ENCODE data around the gene LAMB2. TPM values are rescaled to one million over a fixed set of nuclear protein-coding genes. Genes with fewer than 3 reads are reported as not detected.
A peak's percentile ranks its signal among the peaks of the same experiment; 100 is the strongest.

LAMB2 gene
- total and polyA plus RNA-seq, 2 experiments from 2014 or later: 615 to 1,233 TPM

DNA sequence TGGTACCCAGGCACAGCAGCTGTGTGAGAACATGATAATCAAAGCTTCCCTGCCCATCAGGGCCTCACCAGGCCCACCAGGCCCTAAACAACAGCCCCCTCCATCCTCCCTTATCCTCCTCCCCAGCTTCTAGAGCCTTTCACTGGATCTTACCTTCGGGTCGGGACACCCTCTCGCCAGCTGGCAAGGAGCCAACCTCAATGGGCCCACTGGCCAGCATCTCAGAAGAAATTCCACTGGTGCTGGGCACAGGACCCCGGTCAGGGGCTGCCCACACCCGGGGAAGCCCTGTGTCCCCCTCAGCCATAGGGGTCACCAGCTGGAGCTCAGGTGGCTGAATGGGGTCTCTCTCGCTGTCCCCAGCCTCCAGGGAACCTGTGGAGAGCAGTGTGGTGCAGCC is 21.5 kb downstream of the LAMB2 start:
- H3K4me1 ChIP-seq (ENCODE audit: low read depth): no peaks in the 10 kb centered on the region
- H3K9me3 ChIP-seq (ENCODE audit: low read depth): no peaks in the 10 kb centered on the region
- H3K27me3 ChIP-seq: no peaks in the 10 kb centered on the region
- no peak overlapping the region for H3K27ac ChIP-seq
- TF ChIP-seq CTCF (IDR thresholded peaks at IDR 0.05; ENCODE audit: low read depth, low read length): no peak
- H3K36me3 ChIP-seq: peaks cover 77% of the 10 kb centered on the region
- no peak for DNase-seq (ENCODE audit: low read depth in 1 of 2, low spot score in 1 of 2)
- H3K4me3 ChIP-seq: no peak overlapping the region

GRCh38 chr3:49110780-49111179 is 22.1 kb downstream of the LAMB2 start:
- no peak for DNase-seq (ENCODE audit: low read depth in 1 of 2, low spot score in 1 of 2)
- no peaks in the 10 kb centered on the region for H3K4me1 ChIP-seq (ENCODE audit: low read depth)
- no peaks in the 10 kb centered on the region for H3K27me3 ChIP-seq
- TF ChIP-seq CTCF (IDR thresholded peaks at IDR 0.05; ENCODE audit: low read depth, low read length): no peak
- no peak overlapping the region for H3K27ac ChIP-seq
- no peak overlapping the region for H3K4me3 ChIP-seq
- peaks cover 71% of the 10 kb centered on the region for H3K36me3 ChIP-seq
- H3K9me3 ChIP-seq (ENCODE audit: low read depth): no peaks in the 10 kb centered on the region

GRCh38 chr3:49108346-49108745 is 24.5 kb downstream of the LAMB2 start:
- no peaks in the 10 kb centered on the region for H3K27me3 ChIP-seq
- TF ChIP-seq CTCF (IDR thresholded peaks at IDR 0.05; ENCODE audit: low read depth, low read length): no peak
- peaks cover 47% of the 10 kb centered on the region for H3K36me3 ChIP-seq

DNA sequence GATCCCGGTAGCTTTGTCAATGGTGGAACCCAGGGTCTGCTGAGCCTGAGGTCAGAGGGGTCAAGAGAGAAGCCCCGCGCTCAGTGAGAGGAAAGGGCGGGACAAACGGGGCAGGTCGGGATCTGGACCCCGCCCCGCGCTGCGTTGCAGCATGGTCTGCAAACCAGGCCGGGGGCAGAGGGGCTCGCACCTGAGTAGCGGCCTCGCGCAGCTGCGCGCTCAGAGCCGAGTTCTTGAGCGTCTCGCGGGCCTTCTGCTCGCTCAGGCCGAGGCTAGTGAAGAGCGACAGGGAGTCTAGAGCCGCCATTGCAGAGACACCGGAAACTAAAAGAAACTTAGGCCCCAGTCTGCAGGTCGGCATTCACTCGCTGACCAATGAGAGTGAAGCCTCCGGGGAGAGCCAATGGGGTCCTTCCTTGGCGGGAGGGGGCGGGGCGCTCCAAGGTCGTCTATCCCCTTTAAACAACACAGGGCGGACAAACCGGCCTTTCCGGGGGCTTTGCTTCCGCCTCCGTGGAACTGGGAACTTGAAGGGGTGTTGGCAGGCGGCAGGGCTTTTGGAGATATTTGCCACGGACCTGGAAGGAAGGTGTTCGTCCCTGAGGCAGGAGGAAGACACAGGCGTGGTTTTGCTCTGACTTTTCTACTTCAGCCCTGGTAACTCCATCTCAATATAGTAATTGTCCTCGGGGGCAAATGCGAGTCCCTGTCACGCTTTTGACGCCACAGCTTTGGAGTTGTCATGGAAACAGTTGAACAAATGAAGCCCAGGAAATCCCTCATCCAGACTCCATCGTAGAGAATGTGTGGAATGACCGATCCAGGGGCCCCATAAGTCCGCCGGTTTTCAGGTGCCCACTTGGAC is 28.2 kb downstream of the LAMB2 start, which contains the start of gene QARS1:
Gene QARS1 (minus strand): TSS at position 331 of the 865 bp plus-strand sequence. CDS start 24 bp downstream, at position 307.
- Histone ChIP-seq H3K27me3 (no peaks in the 10 kb centered on the region), H3K9me3 (ENCODE audit: low read depth) (no peaks in the 10 kb centered on the region), H3K4me3 (peak within 1 kb of the TSS; percentile 70), H3K27ac (peak within 1 kb of the TSS; percentile 87), H3K36me3 (peaks cover 43% of the 10 kb centered on the region), H3K4me1 (ENCODE audit: low read depth) (peaks cover 4% of the 10 kb centered on the region)
- no peak for TF ChIP-seq CTCF (IDR thresholded peaks at IDR 0.05; ENCODE audit: low read depth, low read length)
- DNase-seq (ENCODE audit: low read depth in 1 of 2, low spot score in 1 of 2): peak; percentile 94 to 95

More at GRCh38 chr3:49108346-49108745, 24.5 kb downstream of the LAMB2 start:
- no peak overlapping the region for H3K4me3 ChIP-seq
- H3K4me1 ChIP-seq (ENCODE audit: low read depth): peaks cover 4% of the 10 kb centered on the region
- DNase-seq (ENCODE audit: low read depth in 1 of 2, low spot score in 1 of 2): no peak
- no peak overlapping the region for H3K27ac ChIP-seq
- H3K9me3 ChIP-seq (ENCODE audit: low read depth): no peaks in the 10 kb centered on the region

GRCh38 chr3:49104052-49104426 is 28.8 kb downstream of the LAMB2 start:
- Histone ChIP-seq H3K27ac (peak overlapping the region; percentile 87), H3K9me3 (ENCODE audit: low read depth) (no peaks in the 10 kb centered on the region), H3K36me3 (peaks cover 46% of the 10 kb centered on the region), H3K4me1 (ENCODE audit: low read depth) (peaks cover 4% of the 10 kb centered on the region), H3K27me3 (no peaks in the 10 kb centered on the region), H3K4me3 (peak overlapping the region; percentile 70)
- TF ChIP-seq CTCF (IDR thresholded peaks at IDR 0.05; ENCODE audit: low read depth, low read length): no peak
- no peak for DNase-seq (ENCODE audit: low read depth in 1 of 2, low spot score in 1 of 2)

Data from cardiac muscle cell (in vitro differentiated cells and primary cell).